Sigmoid colon (tissue), 4 donors: ENCODE results near the gene VPS54.

Source experiments
- POLR2AphosphoS5 ChIP-seq, 4 donors: sonication (generic); formaldehyde crosslinking; IDR thresholded peaks; one replicate each; pipeline ENCODE4 v1.6.1; 2017; ENCODE audit warnings: antibody characterized with exemption in 4 of 4
- TF ChIP-seq, protein P1 (sequence below), 4 experiments: fragments of 450-650 bp in 3 of 4; fragments of 200-600 bp in 1 of 4; IDR thresholded peaks; one replicate each; pipeline ENCODE4 v1.5.1; 2016 to 2019; ENCODE audit warnings: antibody characterized with exemption in 4 of 4, mild to moderate bottlenecking in 3 of 4, moderate library complexity in 2 of 4

DNA sequence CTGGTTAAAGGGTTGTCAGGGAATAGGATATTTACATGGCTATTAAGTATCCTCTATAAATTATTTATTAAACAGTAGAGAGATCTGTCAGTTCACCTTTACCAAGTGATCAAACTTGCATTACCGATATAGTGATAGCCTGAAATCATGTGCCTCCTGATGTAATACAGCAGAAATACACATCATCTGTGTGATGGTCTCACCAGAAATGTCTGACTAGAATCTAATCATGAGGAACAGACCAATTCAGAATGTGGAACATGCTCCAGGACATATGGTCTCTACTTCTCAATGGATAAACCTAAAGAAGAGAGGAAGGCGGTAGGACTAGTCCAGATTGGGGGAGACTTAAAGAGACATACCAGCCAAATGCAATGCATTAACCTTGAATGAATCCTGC, 6.2 kb downstream of the VPS54 start:
- TF ChIP-seq, protein P1, sequence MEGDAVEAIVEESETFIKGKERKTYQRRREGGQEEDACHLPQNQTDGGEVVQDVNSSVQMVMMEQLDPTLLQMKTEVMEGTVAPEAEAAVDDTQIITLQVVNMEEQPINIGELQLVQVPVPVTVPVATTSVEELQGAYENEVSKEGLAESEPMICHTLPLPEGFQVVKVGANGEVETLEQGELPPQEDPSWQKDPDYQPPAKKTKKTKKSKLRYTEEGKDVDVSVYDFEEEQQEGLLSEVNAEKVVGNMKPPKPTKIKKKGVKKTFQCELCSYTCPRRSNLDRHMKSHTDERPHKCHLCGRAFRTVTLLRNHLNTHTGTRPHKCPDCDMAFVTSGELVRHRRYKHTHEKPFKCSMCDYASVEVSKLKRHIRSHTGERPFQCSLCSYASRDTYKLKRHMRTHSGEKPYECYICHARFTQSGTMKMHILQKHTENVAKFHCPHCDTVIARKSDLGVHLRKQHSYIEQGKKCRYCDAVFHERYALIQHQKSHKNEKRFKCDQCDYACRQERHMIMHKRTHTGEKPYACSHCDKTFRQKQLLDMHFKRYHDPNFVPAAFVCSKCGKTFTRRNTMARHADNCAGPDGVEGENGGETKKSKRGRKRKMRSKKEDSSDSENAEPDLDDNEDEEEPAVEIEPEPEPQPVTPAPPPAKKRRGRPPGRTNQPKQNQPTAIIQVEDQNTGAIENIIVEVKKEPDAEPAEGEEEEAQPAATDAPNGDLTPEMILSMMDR (IDR thresholded peaks at IDR 0.05) = no peak
- no peak for TF ChIP-seq POLR2AphosphoS5 (IDR thresholded peaks at IDR 0.05)
